ENCODE data around the gene GRAMD1A. TPM values are rescaled to one million over a fixed set of nuclear protein-coding genes. Genes with fewer than 3 reads are reported as not detected.

GRAMD1A gene
- total and polyA plus RNA-seq, 2 of the 8 experiments (the other 6 are each of a cell fraction or from before 2014, with no cell fraction given): 113 to 154 TPM

DNA sequence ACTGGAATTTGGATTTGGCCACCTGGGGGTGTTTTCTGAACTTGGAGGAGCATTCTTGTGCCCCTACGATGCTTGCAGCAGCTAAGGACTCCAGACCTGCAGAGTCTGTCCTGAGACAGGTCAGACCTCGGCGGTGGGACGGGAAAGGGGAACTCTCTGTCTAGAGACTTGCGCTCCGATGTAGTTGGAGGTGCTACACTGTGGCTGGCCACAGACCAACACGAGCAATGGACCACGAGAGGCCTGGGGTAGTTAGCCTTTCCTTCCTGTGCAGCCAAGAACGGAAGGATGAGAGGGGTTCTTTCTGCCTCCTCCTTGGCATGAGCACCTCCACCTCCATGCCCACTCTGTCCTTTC, 5.9 kb upstream of the GRAMD1A start:
- POLR2A ChIA-PET (ENCODE audit: partially characterized antibody): interaction anchor here (1.4 to 22.5 kb wide), 2 partner anchors 9 to 25 kb away, joined by 3 to 366 read pairs; partner anchors contain the start of gene SCN1B
- 79% methylated on average over 9 of the region's 9 CpGs; no CpG with 5 or more reads in 1 of the 2 experiments for WGBS, 2 experiments (ENCODE audit: extremely low coverage in 1 of 2, insufficient coverage in 1 of 2, insufficient read length in 1 of 2, insufficient replicate concordance in 2 of 2, low coverage in 1 of 2, low lambda C conversion rate in 2 of 2, missing lambda C conversion rate in 1 of 2)
- no peak overlapping the region; the same call in 1 of the 2 replicates for H2BK5ac ChIP-seq (ENCODE audit: low read depth, low read length)
- no peak for TF ChIP-seq ZNF274 (IDR thresholded peaks at IDR 0.05; ENCODE audit: borderline replicate concordance, extremely low read depth, low read length)
- TF ChIP-seq, protein P1, sequence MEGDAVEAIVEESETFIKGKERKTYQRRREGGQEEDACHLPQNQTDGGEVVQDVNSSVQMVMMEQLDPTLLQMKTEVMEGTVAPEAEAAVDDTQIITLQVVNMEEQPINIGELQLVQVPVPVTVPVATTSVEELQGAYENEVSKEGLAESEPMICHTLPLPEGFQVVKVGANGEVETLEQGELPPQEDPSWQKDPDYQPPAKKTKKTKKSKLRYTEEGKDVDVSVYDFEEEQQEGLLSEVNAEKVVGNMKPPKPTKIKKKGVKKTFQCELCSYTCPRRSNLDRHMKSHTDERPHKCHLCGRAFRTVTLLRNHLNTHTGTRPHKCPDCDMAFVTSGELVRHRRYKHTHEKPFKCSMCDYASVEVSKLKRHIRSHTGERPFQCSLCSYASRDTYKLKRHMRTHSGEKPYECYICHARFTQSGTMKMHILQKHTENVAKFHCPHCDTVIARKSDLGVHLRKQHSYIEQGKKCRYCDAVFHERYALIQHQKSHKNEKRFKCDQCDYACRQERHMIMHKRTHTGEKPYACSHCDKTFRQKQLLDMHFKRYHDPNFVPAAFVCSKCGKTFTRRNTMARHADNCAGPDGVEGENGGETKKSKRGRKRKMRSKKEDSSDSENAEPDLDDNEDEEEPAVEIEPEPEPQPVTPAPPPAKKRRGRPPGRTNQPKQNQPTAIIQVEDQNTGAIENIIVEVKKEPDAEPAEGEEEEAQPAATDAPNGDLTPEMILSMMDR (IDR thresholded peaks at IDR 0.05; ENCODE audit: control extremely low read depth in 1 of 3, insufficient read depth in 1 of 3, low read depth in 1 of 3, low read length in 3 of 3): no peak
- TF ChIP-seq GABPA (IDR thresholded peaks at IDR 0.05; ENCODE audit: borderline replicate concordance, insufficient read depth, low read length): no peak
- no peak for TF ChIP-seq FOSL1 (IDR thresholded peaks at IDR 0.05; ENCODE audit: insufficient read depth, low read depth, low read length)
- TF ChIP-seq RNF2 (IDR thresholded peaks at IDR 0.05; ENCODE audit: borderline replicate concordance, low read depth, low read length, missing control alignments, poor library complexity, severe bottlenecking): no peak
- no peak for TF ChIP-seq CBX5 (IDR thresholded peaks at IDR 0.05; ENCODE audit: low read depth, low read length)
- TF ChIP-seq SIRT6 (IDR thresholded peaks at IDR 0.05; ENCODE audit: low read length): no peak
- TF ChIP-seq BCL11A (IDR thresholded peaks at IDR 0.05; ENCODE audit: low read depth in 2 of 2, low read length in 2 of 2): no peak
- no peak for TF ChIP-seq POLR2A (IDR thresholded peaks at IDR 0.05; ENCODE audit: control extremely low read depth in 1 of 2, low read depth in 2 of 2, low read length in 2 of 2)
- TF ChIP-seq KDM5A (IDR thresholded peaks at IDR 0.05; ENCODE audit: low read length): no peak
- no peak for TF ChIP-seq POLR2AphosphoS5 (IDR thresholded peaks at IDR 0.05; ENCODE audit: low read depth, low read length)

More for the DNA sequence above, 5.9 kb upstream of the GRAMD1A start:
- Histone ChIP-seq H2BK120ac (replicated peaks; ENCODE audit: low read depth, low read length) (no peak overlapping the region), H3K36me3 (ENCODE audit: control insufficient read depth in 2 of 4, insufficient read depth in 4 of 4, low read length in 3 of 4) (no peaks in the 10 kb centered on the region), H4K8ac (ENCODE audit: extremely low read depth, insufficient read depth, low read length) (no peak overlapping the region), H3K9ac (replicated peaks in 1 of 4; ENCODE audit: extremely low read depth in 1 of 4, low read depth in 3 of 4, low read length in 3 of 4) (no peak overlapping the region), H3K4ac (replicated peaks; ENCODE audit: insufficient read length, low read depth, low read length) (no peak overlapping the region), H2BK12ac (ENCODE audit: low read depth, low read length) (peak overlapping the region; percentile 63; the same call in 1 of the 2 replicates), H2AK5ac (ENCODE audit: low read depth, low read length) (no peak overlapping the region), H3K9me3 (ENCODE audit: insufficient read depth in 2 of 2, low read depth in 1 of 2, low read length in 1 of 2) (no peaks in the 10 kb centered on the region), H3K56ac (replicated peaks; ENCODE audit: insufficient read length, low read depth, low read length) (no peak overlapping the region), H4K5ac (ENCODE audit: insufficient read length, low read depth, low read length) (no peak overlapping the region), H3K79me2 (ENCODE audit: control insufficient read depth in 1 of 2, insufficient read depth in 2 of 2, low read length in 2 of 2) (no peaks in the 10 kb centered on the region), H4K91ac (replicated peaks; ENCODE audit: insufficient read length, low read length) (no peak overlapping the region), H3K27me3 (replicated peaks in 1 of 4; ENCODE audit: control insufficient read depth in 3 of 4, extremely low read depth in 1 of 4, insufficient read depth in 3 of 4, low read length in 3 of 4) (no peaks in the 10 kb centered on the region), H3K23ac (ENCODE audit: insufficient read length) (no peak overlapping the region), H3K4me2 (ENCODE audit: insufficient read depth in 1 of 2, low read depth in 2 of 2, low read length in 2 of 2) (no peak overlapping the region), H2BK20ac (ENCODE audit: low read length) (no peak overlapping the region), H4K20me1 (replicated peaks in 1 of 2; ENCODE audit: control insufficient read depth in 1 of 2, insufficient read depth in 2 of 2, low read length in 2 of 2) (no peaks in the 10 kb centered on the region), H3K4me1 (replicated peaks in 1 of 4; ENCODE audit: control insufficient read depth in 3 of 4, insufficient read depth in 4 of 4, low read length in 3 of 4) (peaks cover 0 to 10% (median 6%) of the 10 kb centered on the region in 4 experiments; a peak in 6 of 7 replicates), H3K23me2 (ENCODE audit: low read depth, low read length) (peaks cover 6% of the 10 kb centered on the region; the same call in 1 of the 2 replicates), H3K27ac (ENCODE audit: low read depth, low read length) (no peak overlapping the region), H3K4me3 (ENCODE audit: extremely low read depth in 1 of 4, insufficient read depth in 2 of 4, low read depth in 3 of 4, low read length in 4 of 4) (no peak overlapping the region), H3K79me1 (ENCODE audit: low read depth, low read length) (no peaks in the 10 kb centered on the region), H3K14ac (ENCODE audit: insufficient read length) (no peak overlapping the region), H2AFZ (ENCODE audit: low read length) (no peak overlapping the region), H2BK15ac (ENCODE audit: low read length) (peak overlapping the region; percentile 88; the same call in 1 of the 2 replicates), H3K18ac (ENCODE audit: extremely low read depth, low read length) (no peak overlapping the region)
- FAIRE-seq (no peak), DNase-seq (ENCODE audit: low read depth in 1 of 2, low spot score in 2 of 2) (no peak)
- CTCF ChIA-PET (ENCODE audit: partially characterized antibody): interaction anchor here (1.1 to 1.4 kb wide), 3 partner anchors 18 to 90 kb away, joined by 3 read pairs; no protein-coding TSS in a partner anchor

All from H1 (cell line).